GM12874 (cell line): ENCODE measurements around the gene RMP24.

Experiments used
- CTCF ChIP-seq: IDR thresholded peaks from 2 replicates; pipeline ENCODE4 v1.5.1; 2011; ENCODE audit warnings: low read depth, mild to moderate bottlenecking, control low read depth, low read length, moderate library complexity; ENCODE audit not compliant: insufficient read depth

The RMP24 gene

GRCh38 chr18:35972197-35973000 lies at the start of gene RMP24:
RMP24 (plus strand) TSS chr18:35972679.
- no peak for TF ChIP-seq CTCF

- no peak for TF ChIP-seq CTCF
Measured at GRCh38 chr18:35923939-35924684, 48.4 kb upstream of the RMP24 start.

- no peak for TF ChIP-seq CTCF
Measured at GRCh38 chr18:35926884-35927283, 45.6 kb upstream of the RMP24 start.

- TF ChIP-seq CTCF: no peak
Measured at GRCh38 chr18:35927430-35927829, 45.0 kb upstream of the RMP24 start.

- no peak for TF ChIP-seq CTCF
Measured at GRCh38 chr18:35933982-35934381, 38.5 kb upstream of the RMP24 start.

- TF ChIP-seq CTCF: no peak
Measured at GRCh38 chr18:35934891-35935290, 37.6 kb upstream of the RMP24 start.

- TF ChIP-seq CTCF: no peak
Measured at GRCh38 chr18:35935805-35936204, 36.7 kb upstream of the RMP24 start.
